HEK293 (cell line): ENCODE data around the gene NR2C2AP.

Experiments used
- CTCF ChIA-PET: fragments of 350-600 bp; formaldehyde crosslinking; extraction: SDS; loops from one replicate; lab custom pipeline; 2021; ENCODE audit warnings: antibody characterized with exemption; lab: Yijun Ruan, JAX
- POLR2A ChIA-PET: fragments of 300-600 bp; formaldehyde crosslinking; extraction: SDS; loops from one replicate; lab custom pipeline; 2020; ENCODE audit warnings: antibody characterized with exemption, inconsistent platforms; lab: Yijun Ruan, JAX
- H3K27ac ChIP-seq: fragments of 200-500 bp; sonication (Bioruptor generic); 2 replicates; pipeline ENCODE4 v1.5.1; 2014; ENCODE audit warnings: low read depth, low read length, control low read depth, inconsistent platforms; ENCODE audit errors: extremely low read depth
- H3K36me3 ChIP-seq, 2 experiments: fragments of 200-500 bp in 1 of 2; sonication (Bioruptor generic) in 1 of 2; 1 replicate in 1 of 2; 2 replicates in 1 of 2; pipeline ENCODE4 v1.5.1; 2014 to 2017; ENCODE audit warnings: inconsistent platforms in 2 of 2, low read length in 2 of 2; ENCODE audit not compliant: control insufficient read depth in 2 of 2, insufficient read depth in 1 of 2
- H3K4me1 ChIP-seq: fragments of 200-500 bp; sonication (Bioruptor generic); 2 replicates; pipeline ENCODE4 v1.5.1; 2014; ENCODE audit warnings: mild to moderate bottlenecking, low read length, inconsistent platforms; ENCODE audit not compliant: control insufficient read depth, insufficient read depth
- H3K4me3 ChIP-seq: 2 replicates; pipeline ENCODE4 v1.5.1; 2011; ENCODE audit warnings: low read depth, mild to moderate bottlenecking, control low read depth, low read length, moderate library complexity
- H3K9me3 ChIP-seq: fragments of 200-500 bp; sonication (Bioruptor generic); 2 replicates; pipeline ENCODE4 v1.5.1; 2014; ENCODE audit warnings: low read depth, low read length, inconsistent platforms; ENCODE audit not compliant: control insufficient read depth, insufficient read depth
- KLF16 ChIP-seq: fragments of 450-650 bp; formaldehyde crosslinking; IDR thresholded peaks from 2 replicates; pipeline ENCODE4 v1.5.1; 2017; ENCODE audit warnings: missing biosample characterization, missing genetic modification characterization
- KLF7 ChIP-seq: fragments of 450-650 bp; formaldehyde crosslinking; IDR thresholded peaks from 2 replicates; pipeline ENCODE4 v1.5.1; 2016; ENCODE audit warnings: missing biosample characterization, missing genetic modification characterization, borderline replicate concordance
- PATZ1 ChIP-seq: fragments of 450-650 bp; formaldehyde crosslinking; IDR thresholded peaks from 2 replicates; pipeline ENCODE4 v1.5.1; 2016; ENCODE audit warnings: missing biosample characterization, missing genetic modification characterization
- PRDM1 ChIP-seq: fragments of 450-650 bp; formaldehyde crosslinking; IDR thresholded peaks from 2 replicates; pipeline ENCODE4; 2016; ENCODE audit warnings: missing biosample characterization, missing genetic modification characterization
- SCRT2 ChIP-seq: fragments of 450-650 bp; formaldehyde crosslinking; IDR thresholded peaks from 2 replicates; pipeline ENCODE4 v1.5.1; 2016; ENCODE audit warnings: missing biosample characterization, missing genetic modification characterization
- TRIM28 ChIP-seq: IDR thresholded peaks from 2 replicates; pipeline ENCODE4 v1.6.1; 2011; ENCODE audit warnings: low read length, control low read depth, borderline replicate concordance
- WT1 ChIP-seq: fragments of 450-650 bp; formaldehyde crosslinking; IDR thresholded peaks from 2 replicates; pipeline ENCODE4 v1.5.1; 2016; ENCODE audit warnings: missing biosample characterization, missing genetic modification characterization
- ZBTB6 ChIP-seq: fragments of 450-650 bp; formaldehyde crosslinking; IDR thresholded peaks from 2 replicates; pipeline ENCODE4 v1.5.1; 2017; ENCODE audit warnings: missing biosample characterization, missing genetic modification characterization
- ZNF138 ChIP-seq: fragments of 450-650 bp; formaldehyde crosslinking; IDR thresholded peaks from 2 replicates; pipeline ENCODE4 v1.5.1; 2016; ENCODE audit warnings: missing biosample characterization, missing genetic modification characterization, borderline replicate concordance
- ZNF140 ChIP-seq: fragments of 450-650 bp; formaldehyde crosslinking; IDR thresholded peaks from 2 replicates; pipeline ENCODE4 v1.5.1; 2016; ENCODE audit warnings: missing biosample characterization, missing genetic modification characterization
- ZNF18 ChIP-seq: fragments of 450-650 bp; formaldehyde crosslinking; IDR thresholded peaks from 2 replicates; pipeline ENCODE4 v1.5.1; 2016; ENCODE audit warnings: missing biosample characterization, missing genetic modification characterization
- ZNF184 ChIP-seq: fragments of 450-650 bp; IDR thresholded peaks from 2 replicates; pipeline ENCODE4 v1.5.1; 2018; ENCODE audit warnings: missing biosample characterization, mild to moderate bottlenecking, missing genetic modification characterization
- ZNF23 ChIP-seq: fragments of 450-650 bp; formaldehyde crosslinking; IDR thresholded peaks from 2 replicates; pipeline ENCODE4 v1.5.1; 2016; ENCODE audit warnings: missing biosample characterization, missing genetic modification characterization, borderline replicate concordance
- ZNF558 ChIP-seq: fragments of 450-650 bp; formaldehyde crosslinking; IDR thresholded peaks from 2 replicates; pipeline ENCODE4 v1.5.1; 2016; ENCODE audit warnings: missing biosample characterization, missing genetic modification characterization
- ZNF677 ChIP-seq: fragments of 450-650 bp; IDR thresholded peaks from 2 replicates; pipeline ENCODE4 v1.5.0; 2018; ENCODE audit warnings: missing biosample characterization, mild to moderate bottlenecking, missing genetic modification characterization, moderate library complexity
- ZNF76 ChIP-seq: fragments of 450-650 bp; formaldehyde crosslinking; IDR thresholded peaks from 2 replicates; pipeline ENCODE4; 2016; ENCODE audit warnings: low read depth, missing biosample characterization, missing genetic modification characterization, borderline replicate concordance
- ZNF768 ChIP-seq: fragments of 450-650 bp; formaldehyde crosslinking; IDR thresholded peaks from 2 replicates; pipeline ENCODE4 v1.5.1; 2018; ENCODE audit warnings: missing biosample characterization, mild to moderate bottlenecking, missing genetic modification characterization
- ZNF837 ChIP-seq: fragments of 450-650 bp; formaldehyde crosslinking; IDR thresholded peaks from 2 replicates; pipeline ENCODE4 v1.5.1; 2016; ENCODE audit warnings: missing biosample characterization, missing genetic modification characterization
- ZSCAN23 ChIP-seq: fragments of 450-650 bp; formaldehyde crosslinking; IDR thresholded peaks from 2 replicates; pipeline ENCODE4 v1.5.1; 2016; ENCODE audit warnings: missing biosample characterization, missing genetic modification characterization

NR2C2AP gene

GRCh38 chr19:19181488-19181998 lies 21.7 kb downstream of the NR2C2AP start:
- H3K27ac ChIP-seq, result no peak overlapping the region
- H3K4me3 ChIP-seq, result no peak overlapping the region
- H3K4me1 ChIP-seq, result no peaks in the 10 kb centered on the region
- TF ChIP-seq WT1 (no peak), ZNF138 (tag by site-specific recombination) (no peak), PATZ1 (tag by site-specific recombination) (no peak), PRDM1 (tag by site-specific recombination) (no peak), ZNF184 (tag by site-specific recombination) (no peak), ZNF837 (tag by site-specific recombination) (no peak), KLF7 (tag by site-specific recombination) (no peak)
- TF ChIP-seq, all 188 proteins: peak for 0
- Histone ChIP-seq H3K36me3 (peaks cover 0 to 34% of the 10 kb centered on the region in 2 experiments; a peak in 2 of 3 replicates), H3K9me3 (no peaks in the 10 kb centered on the region)
- ChIA-PET CTCF (interaction anchor here (0.7 kb wide), 1 partner anchor 672 kb away, joined by 3 read pairs; no protein-coding TSS in a partner anchor), POLR2A (no interaction called here)

- Histone ChIP-seq H3K4me1 (no peaks in the 10 kb centered on the region), H3K9me3 (no peaks in the 10 kb centered on the region), H3K4me3 (no peak overlapping the region), H3K36me3 (peaks cover 0 to 27% of the 10 kb centered on the region in 2 experiments; a peak in 2 of 3 replicates), H3K27ac (no peak overlapping the region)
- CTCF ChIA-PET, result no interaction called here
- TF ChIP-seq SCRT2 (tag by site-specific recombination) (no peak), ZNF76 (tag by site-specific recombination) (no peak), ZNF140 (no peak), ZNF768 (tag by site-specific recombination) (0 out of 2 replicates have a peak, but pooled peaks have one; percentile 28), ZSCAN23 (no peak), ZNF18 (tag by site-specific recombination) (no peak), ZNF677 (no peak), ZNF23 (tag by site-specific recombination) (no peak), ZNF558 (tag by site-specific recombination) (no peak), ZBTB6 (tag by site-specific recombination) (no peak), KLF16 (tag by site-specific recombination) (no peak), TRIM28 (peak; percentile 36; the same call in 1 of the 2 replicates)
- POLR2A ChIA-PET, result no interaction called here
These were observed 23.4 kb downstream of the NR2C2AP start for GRCh38 chr19:19179548-19180441.
